Neural progenitor cell (in vitro differentiated cells): ENCODE results near the gene SNRNP70. TPM values are rescaled to one million over a fixed set of nuclear protein-coding genes. Genes with fewer than 3 reads are reported as not detected.

Source experiments
- DNase-seq: peaks from one replicate; pipeline ENCODE4 v3.0.0-alpha.2; 2016; ENCODE audit warnings: low spot score
- H2AFZ ChIP-seq: fragments of 200-600 bp; sonication (generic); replicated peaks from 2 replicates; pipeline ENCODE4 v1.6.1; 2016; ENCODE audit warnings: antibody characterized with exemption
- H3F3A ChIP-seq: fragments of 200-600 bp; sonication (generic); 2 replicates; pipeline ENCODE4 v1.6.1; 2016; ENCODE audit warnings: antibody characterized with exemption, low read depth
- H3K27ac ChIP-seq: fragments of 200-600 bp; sonication (generic); 2 replicates; pipeline ENCODE4 v1.5.1; 2016; ENCODE audit warnings: mild to moderate bottlenecking
- H3K27me3 ChIP-seq: fragments of 200-600 bp; sonication (generic); 2 replicates; pipeline ENCODE4 v1.6.1; 2016; ENCODE audit warnings: mild to moderate bottlenecking, moderate library complexity
- H3K36me3 ChIP-seq: fragments of 200-600 bp; sonication (generic); 2 replicates; pipeline ENCODE4 v1.5.1; 2016
- H3K4me1 ChIP-seq: fragments of 200-600 bp; sonication (generic); 2 replicates; pipeline ENCODE4 v1.6.1; 2016; ENCODE audit warnings: mixed run types
- H3K4me2 ChIP-seq: fragments of 200-600 bp; sonication (generic); 2 replicates; pipeline ENCODE4 v1.6.1; 2016
- H3K4me3 ChIP-seq: fragments of 200-600 bp; sonication (generic); 2 replicates; pipeline ENCODE4 v1.5.1; 2016
- H3K79me2 ChIP-seq: fragments of 200-600 bp; sonication (generic); 2 replicates; pipeline ENCODE4 v1.6.1; 2016; ENCODE audit warnings: low read depth
- H3K9ac ChIP-seq: fragments of 200-600 bp; sonication (generic); 2 replicates; pipeline ENCODE4 v1.6.1; 2016
- H3K9me3 ChIP-seq: fragments of 200-600 bp; sonication (generic); 2 replicates; pipeline ENCODE4 v1.5.1; 2016; ENCODE audit warnings: low read depth
- H4K20me1 ChIP-seq: fragments of 200-600 bp; sonication (generic); 2 replicates; pipeline ENCODE4 v1.6.1; 2016; ENCODE audit warnings: low read depth
- H3K27ac Mint-ChIP-seq: 3 replicates; pipeline ENCODE4 v1.8.0; 2021; ENCODE audit warnings: mixed read lengths
- H3K27me3 Mint-ChIP-seq: 2 replicates; pipeline ENCODE4 v1.8.0; 2022; ENCODE audit warnings: low read depth, mild to moderate bottlenecking, inconsistent platforms, moderate library complexity, mixed read lengths; ENCODE audit not compliant: insufficient read depth
- H3K36me3 Mint-ChIP-seq: 3 replicates; pipeline ENCODE4 v1.8.0; 2021; ENCODE audit warnings: mixed read lengths
- H3K4me1 Mint-ChIP-seq: 3 replicates; pipeline ENCODE4 v1.8.0; 2021; ENCODE audit warnings: mixed read lengths
- H3K4me3 Mint-ChIP-seq: 3 replicates; pipeline ENCODE4 v1.8.0; 2021; ENCODE audit warnings: mild to moderate bottlenecking, moderate library complexity, mixed read lengths
- H3K9me3 Mint-ChIP-seq: 3 replicates; pipeline ENCODE4 v1.8.0; 2020; ENCODE audit warnings: mixed read lengths
- EZH2 ChIP-seq: fragments of 200-600 bp; sonication (generic); IDR thresholded peaks from 2 replicates; pipeline ENCODE4 v1.6.1; 2017; ENCODE audit warnings: antibody characterized with exemption, mild to moderate bottlenecking, moderate library complexity
- EZH2phosphoT487 ChIP-seq: fragments of 200-600 bp; sonication (generic); IDR thresholded peaks from 2 replicates; pipeline ENCODE4 v1.6.1; 2017; ENCODE audit warnings: antibody characterized with exemption
- total RNA-seq: library from RNA; depleted of rRNA; stranded (reverse); fragments of >200 nt; gene quantifications from 2 replicates; pipeline ENCODE4 v1.2.3, GENCODE V29; 2015; ENCODE audit warnings: low replicate concordance
- TF ChIP-seq, protein P1 (sequence below): fragments of 200-600 bp; sonication (generic); IDR thresholded peaks from 2 replicates; pipeline ENCODE4 v1.5.1; 2017; ENCODE audit warnings: antibody characterized with exemption, mild to moderate bottlenecking

Gene SNRNP70
- total RNA-seq, 1 donor from 2014 or later = 162 TPM

DNA sequence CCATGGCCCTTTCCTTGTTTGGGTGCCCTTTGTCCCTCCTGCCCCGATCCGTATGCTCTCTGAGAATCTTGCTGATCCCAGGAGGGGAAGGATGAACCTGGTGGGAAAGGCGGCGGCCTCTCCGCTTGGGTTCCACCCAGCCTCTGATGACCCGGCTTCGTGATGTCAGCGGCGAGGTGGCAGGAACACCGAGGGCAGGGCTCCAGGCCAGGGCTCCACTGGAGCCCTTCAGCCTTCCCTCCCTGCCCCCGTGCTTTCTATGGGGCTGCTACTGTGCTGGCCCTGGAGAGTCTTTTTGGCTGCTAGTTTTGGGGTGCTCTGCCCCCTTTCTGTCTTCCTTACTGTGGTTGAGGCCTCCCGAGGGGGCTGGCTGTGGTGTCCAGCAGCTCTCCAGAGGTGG, 17.1 kb downstream of the SNRNP70 start:
- no peak overlapping the region for H3K27ac ChIP-seq

DNA sequence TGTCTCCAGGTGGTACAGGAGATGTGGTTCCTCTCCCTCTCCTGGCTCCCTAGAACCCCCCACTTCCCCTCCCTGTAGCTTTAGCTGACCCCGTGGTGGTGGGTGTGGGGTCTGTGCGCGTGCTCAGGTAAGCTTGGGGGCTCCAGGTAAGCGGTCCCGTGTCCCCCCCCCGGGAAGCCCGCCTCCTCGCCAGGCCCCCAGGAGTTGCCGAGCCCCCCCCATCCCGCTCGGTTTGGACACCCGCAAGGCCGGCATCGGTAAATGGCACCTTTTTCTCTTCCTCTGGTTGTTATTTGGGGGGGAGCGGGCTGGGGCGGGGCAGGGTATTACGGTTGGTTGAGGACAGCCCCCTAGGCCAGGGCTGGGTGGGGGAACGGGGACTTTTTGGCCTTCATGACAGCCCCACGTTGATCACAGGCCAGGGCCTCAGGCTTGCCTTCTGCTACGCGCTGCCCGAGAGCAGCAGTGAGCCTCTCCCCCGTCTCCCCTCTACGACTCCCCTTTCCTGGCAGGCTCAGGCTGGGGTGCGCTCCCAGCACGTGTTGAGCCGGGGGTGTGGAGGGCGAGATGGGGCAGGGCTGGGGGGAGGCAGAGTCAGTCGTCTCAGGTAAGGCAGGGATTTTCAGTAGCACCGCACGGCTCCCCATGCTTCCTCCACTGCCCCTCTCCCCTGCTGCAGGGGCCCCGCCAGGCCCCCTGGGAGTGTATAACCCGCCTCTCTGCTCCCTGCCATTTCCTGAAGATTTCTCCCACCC, 18.3 kb downstream of the SNRNP70 start:
- Histone ChIP-seq H3K27ac (no peak overlapping the region), H3K9ac (no peak overlapping the region), H3K4me1 (no peaks in the 10 kb centered on the region), H3K27me3 (no peaks in the 10 kb centered on the region), H3K4me3 (no peak overlapping the region), H3K9me3 (no peaks in the 10 kb centered on the region), H4K20me1 (peaks cover 86% of the 10 kb centered on the region), H3K36me3 (peaks cover 10% of the 10 kb centered on the region), H3K4me2 (no peak overlapping the region), H2AFZ (no peak overlapping the region), H3F3A (peaks cover 60% of the 10 kb centered on the region), H3K79me2 (peaks cover 37% of the 10 kb centered on the region)
- Mint-ChIP-seq H3K27me3 (peaks cover 3% of the 10 kb centered on the region), H3K9me3 (no peaks in the 10 kb centered on the region), H3K27ac (no peak overlapping the region), H3K4me3 (no peak overlapping the region), H3K4me1 (peaks cover 6% of the 10 kb centered on the region), H3K36me3 (peaks cover 44% of the 10 kb centered on the region)
- TF ChIP-seq, protein P1, sequence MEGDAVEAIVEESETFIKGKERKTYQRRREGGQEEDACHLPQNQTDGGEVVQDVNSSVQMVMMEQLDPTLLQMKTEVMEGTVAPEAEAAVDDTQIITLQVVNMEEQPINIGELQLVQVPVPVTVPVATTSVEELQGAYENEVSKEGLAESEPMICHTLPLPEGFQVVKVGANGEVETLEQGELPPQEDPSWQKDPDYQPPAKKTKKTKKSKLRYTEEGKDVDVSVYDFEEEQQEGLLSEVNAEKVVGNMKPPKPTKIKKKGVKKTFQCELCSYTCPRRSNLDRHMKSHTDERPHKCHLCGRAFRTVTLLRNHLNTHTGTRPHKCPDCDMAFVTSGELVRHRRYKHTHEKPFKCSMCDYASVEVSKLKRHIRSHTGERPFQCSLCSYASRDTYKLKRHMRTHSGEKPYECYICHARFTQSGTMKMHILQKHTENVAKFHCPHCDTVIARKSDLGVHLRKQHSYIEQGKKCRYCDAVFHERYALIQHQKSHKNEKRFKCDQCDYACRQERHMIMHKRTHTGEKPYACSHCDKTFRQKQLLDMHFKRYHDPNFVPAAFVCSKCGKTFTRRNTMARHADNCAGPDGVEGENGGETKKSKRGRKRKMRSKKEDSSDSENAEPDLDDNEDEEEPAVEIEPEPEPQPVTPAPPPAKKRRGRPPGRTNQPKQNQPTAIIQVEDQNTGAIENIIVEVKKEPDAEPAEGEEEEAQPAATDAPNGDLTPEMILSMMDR = no peak
- no peak for TF ChIP-seq EZH2phosphoT487
- no peak for TF ChIP-seq EZH2
- DNase-seq = no peak

More for the DNA sequence above, 17.1 kb downstream of the SNRNP70 start:
- H2AFZ ChIP-seq = no peak overlapping the region
- Mint-ChIP-seq H3K4me3 (no peak overlapping the region), H3K27ac (no peak overlapping the region), H3K9me3 (no peaks in the 10 kb centered on the region), H3K27me3 (no peaks in the 10 kb centered on the region), H3K36me3 (peaks cover 42% of the 10 kb centered on the region), H3K4me1 (peaks cover 6% of the 10 kb centered on the region)
- H3K4me2 ChIP-seq = no peak overlapping the region
- TF ChIP-seq EZH2 = no peak
- TF ChIP-seq, protein P1 = no peak
- no peak for TF ChIP-seq EZH2phosphoT487
- no peak overlapping the region for H3K9ac ChIP-seq
- no peak for DNase-seq
- peaks cover 18% of the 10 kb centered on the region for H3K36me3 ChIP-seq
- H3F3A ChIP-seq = peaks cover 57% of the 10 kb centered on the region
- peaks cover 44% of the 10 kb centered on the region for H3K79me2 ChIP-seq
- no peaks in the 10 kb centered on the region for H3K4me1 ChIP-seq
- peaks cover 89% of the 10 kb centered on the region for H4K20me1 ChIP-seq
- no peak overlapping the region for H3K4me3 ChIP-seq
- H3K27me3 ChIP-seq = no peaks in the 10 kb centered on the region
- H3K9me3 ChIP-seq = no peaks in the 10 kb centered on the region

DNA sequence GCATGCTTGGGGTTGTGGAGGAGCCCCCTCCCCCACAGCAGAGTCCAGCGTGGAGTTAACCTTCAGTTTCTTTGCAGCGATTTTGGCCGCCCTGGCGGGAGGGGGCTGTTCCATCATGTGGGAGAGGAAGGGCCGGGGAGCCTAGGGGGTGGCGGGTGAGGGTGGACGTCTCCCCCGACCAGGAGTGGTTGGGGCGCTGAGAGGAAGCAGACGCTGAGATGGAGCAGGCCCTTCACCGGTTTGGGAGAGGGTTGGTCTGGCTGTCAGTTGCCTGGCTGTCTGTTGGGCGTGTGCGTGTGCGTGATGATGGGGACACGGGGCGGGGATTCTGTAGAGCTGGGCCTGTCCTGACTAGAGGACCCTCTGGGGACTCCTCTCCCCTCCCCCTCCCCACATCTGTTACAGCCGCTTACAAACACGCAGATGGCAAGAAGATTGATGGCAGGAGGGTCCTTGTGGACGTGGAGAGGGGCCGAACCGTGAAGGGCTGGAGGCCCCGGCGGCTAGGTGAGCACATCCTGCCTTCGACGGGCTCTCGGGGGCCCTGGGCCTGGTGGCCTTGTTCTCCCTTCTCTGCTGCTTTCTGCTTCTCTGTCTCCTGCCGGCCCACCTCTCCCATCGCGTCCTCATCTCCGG, 19.1 kb downstream of the SNRNP70 start:
- Histone ChIP-seq H3K4me1 (no peaks in the 10 kb centered on the region), H3K36me3 (peaks cover 1% of the 10 kb centered on the region), H2AFZ (no peak overlapping the region), H4K20me1 (peaks cover 86% of the 10 kb centered on the region), H3K9me3 (no peaks in the 10 kb centered on the region), H3K27ac (no peak overlapping the region), H3K4me2 (no peak overlapping the region), H3K79me2 (peaks cover 28% of the 10 kb centered on the region), H3K4me3 (no peak overlapping the region), H3K9ac (no peak overlapping the region), H3K27me3 (no peaks in the 10 kb centered on the region), H3F3A (peaks cover 62% of the 10 kb centered on the region)
- H3K4me1 Mint-ChIP-seq = peaks cover 6% of the 10 kb centered on the region
- H3K27ac Mint-ChIP-seq = no peak overlapping the region
- H3K27me3 Mint-ChIP-seq = peaks cover 3% of the 10 kb centered on the region
- H3K36me3 Mint-ChIP-seq = peaks cover 45% of the 10 kb centered on the region
- no peaks in the 10 kb centered on the region for H3K9me3 Mint-ChIP-seq
- TF ChIP-seq, protein P1 = no peak
- TF ChIP-seq EZH2 (no peak), EZH2phosphoT487 (no peak)
- no peak overlapping the region for H3K4me3 Mint-ChIP-seq
- no peak for DNase-seq
